ENCODE results near the gene GFRA4. TPM values are rescaled to one million over a fixed set of nuclear protein-coding genes. Genes with fewer than 3 reads are reported as not detected.

Gene GFRA4
- total and polyA plus RNA-seq, 2 experiments from 2014 or later, result not detected

- TF ChIP-seq EZH2 (IDR thresholded peaks at IDR 0.05; ENCODE audit: insufficient read depth, poor library complexity, severe bottlenecking), result no peak
- no peak for TF ChIP-seq EZH2phosphoT487 (IDR thresholded peaks at IDR 0.05; ENCODE audit: insufficient read depth, low read depth)
- no peak overlapping the region for H2AFZ ChIP-seq
- no peak overlapping the region for H3K9ac ChIP-seq
- H3K4me2 ChIP-seq (ENCODE audit: unreplicated experiment), result no peak overlapping the region
- H3K9me3 ChIP-seq (ENCODE audit: low read depth), result no peaks in the 10 kb centered on the region
- no peaks in the 10 kb centered on the region for H3K27me3 ChIP-seq (replicated peaks; ENCODE audit: insufficient read depth)
- DNase-seq, result no peak
- no peaks in the 10 kb centered on the region for H3F3A ChIP-seq (ENCODE audit: insufficient read depth)
- H3K4me3 ChIP-seq, result no peak overlapping the region
- no peak overlapping the region for H3K27ac ChIP-seq
- no peaks in the 10 kb centered on the region for H3K9me2 ChIP-seq (ENCODE audit: insufficient read depth)
- H3K36me3 ChIP-seq (ENCODE audit: low read depth), result no peaks in the 10 kb centered on the region
- H3K79me2 ChIP-seq (ENCODE audit: insufficient read depth), result no peaks in the 10 kb centered on the region
- H4K20me1 ChIP-seq (ENCODE audit: insufficient read depth), result no peaks in the 10 kb centered on the region
- in situ Hi-C loops (cut with MboI), result no loop called here
- WGBS, 2 experiments (ENCODE audit: low coverage in 1 of 2, low lambda C conversion rate in 2 of 2, missing lambda C conversion rate in 2 of 2), result 76% methylated on average over 7 of the region's 7 CpGs
- H3K4me1 ChIP-seq (ENCODE audit: insufficient read depth), result no peaks in the 10 kb centered on the region
These were observed 30.7 kb downstream of the GFRA4 start for GRCh38 chr20:3632311-3633004.

- no peak for DNase-seq
- no peaks in the 10 kb centered on the region for H3F3A ChIP-seq (ENCODE audit: insufficient read depth)
- H3K27me3 ChIP-seq (replicated peaks; ENCODE audit: insufficient read depth), result no peaks in the 10 kb centered on the region
- 87 to 95% methylated on average over 5 of the region's 5 CpGs for WGBS, 2 experiments (ENCODE audit: low coverage in 1 of 2, low lambda C conversion rate in 2 of 2, missing lambda C conversion rate in 2 of 2)
- H3K4me3 ChIP-seq, result no peak overlapping the region
- H4K20me1 ChIP-seq (ENCODE audit: insufficient read depth), result no peaks in the 10 kb centered on the region
- H2AFZ ChIP-seq, result no peak overlapping the region
- no peak for TF ChIP-seq EZH2phosphoT487 (IDR thresholded peaks at IDR 0.05; ENCODE audit: insufficient read depth, low read depth)
- no peak for TF ChIP-seq EZH2 (IDR thresholded peaks at IDR 0.05; ENCODE audit: insufficient read depth, poor library complexity, severe bottlenecking)
- H3K36me3 ChIP-seq (ENCODE audit: low read depth), result no peaks in the 10 kb centered on the region
- H3K4me2 ChIP-seq (ENCODE audit: unreplicated experiment), result no peak overlapping the region
- H3K79me2 ChIP-seq (ENCODE audit: insufficient read depth), result no peaks in the 10 kb centered on the region
- no peaks in the 10 kb centered on the region for H3K9me2 ChIP-seq (ENCODE audit: insufficient read depth)
- in situ Hi-C loops (cut with MboI), result no loop called here
- no peaks in the 10 kb centered on the region for H3K4me1 ChIP-seq (ENCODE audit: insufficient read depth)
- no peak overlapping the region for H3K27ac ChIP-seq
- no peak overlapping the region for H3K9ac ChIP-seq
- no peaks in the 10 kb centered on the region for H3K9me3 ChIP-seq (ENCODE audit: low read depth)
These were observed 31.7 kb downstream of the GFRA4 start for GRCh38 chr20:3631534-3631933.

- DNase-seq, result no peak
- no peak overlapping the region for H2AFZ ChIP-seq
- in situ Hi-C loops (cut with MboI), result no loop called here
- no peak overlapping the region for H3K9ac ChIP-seq
- H3K4me2 ChIP-seq (ENCODE audit: unreplicated experiment), result no peak overlapping the region
- H3K36me3 ChIP-seq (ENCODE audit: low read depth), result no peaks in the 10 kb centered on the region
- no peaks in the 10 kb centered on the region for H3K9me3 ChIP-seq (ENCODE audit: low read depth)
- H3K4me3 ChIP-seq, result no peak overlapping the region
- H3K9me2 ChIP-seq (ENCODE audit: insufficient read depth), result no peaks in the 10 kb centered on the region
- H3K79me2 ChIP-seq (ENCODE audit: insufficient read depth), result no peaks in the 10 kb centered on the region
- no peak for TF ChIP-seq EZH2 (IDR thresholded peaks at IDR 0.05; ENCODE audit: insufficient read depth, poor library complexity, severe bottlenecking)
- TF ChIP-seq EZH2phosphoT487 (IDR thresholded peaks at IDR 0.05; ENCODE audit: insufficient read depth, low read depth), result no peak
- WGBS, 2 experiments (ENCODE audit: low coverage in 1 of 2, low lambda C conversion rate in 2 of 2, missing lambda C conversion rate in 2 of 2), result 93 to 94% methylated on average over 8 of the region's 8 CpGs
- H3K27ac ChIP-seq, result no peak overlapping the region
- H4K20me1 ChIP-seq (ENCODE audit: insufficient read depth), result no peaks in the 10 kb centered on the region
- no peaks in the 10 kb centered on the region for H3F3A ChIP-seq (ENCODE audit: insufficient read depth)
- no peaks in the 10 kb centered on the region for H3K27me3 ChIP-seq (replicated peaks; ENCODE audit: insufficient read depth)
- no peaks in the 10 kb centered on the region for H3K4me1 ChIP-seq (ENCODE audit: insufficient read depth)
These were observed 32.8 kb downstream of the GFRA4 start for GRCh38 chr20:3630429-3630828.

GRCh38 chr20:3629893-3630292 is 33.3 kb downstream of the GFRA4 start:
- WGBS, 2 experiments (ENCODE audit: low coverage in 1 of 2, low lambda C conversion rate in 2 of 2, missing lambda C conversion rate in 2 of 2), result 73 to 75% methylated on average over 2 of the region's 2 CpGs
- no peak overlapping the region for H3K4me2 ChIP-seq (ENCODE audit: unreplicated experiment)
- no peaks in the 10 kb centered on the region for H4K20me1 ChIP-seq (ENCODE audit: insufficient read depth)
- H3K9ac ChIP-seq, result no peak overlapping the region
- H2AFZ ChIP-seq, result no peak overlapping the region
- H3K4me3 ChIP-seq, result no peak overlapping the region
- no peaks in the 10 kb centered on the region for H3K27me3 ChIP-seq (replicated peaks; ENCODE audit: insufficient read depth)
- H3K9me2 ChIP-seq (ENCODE audit: insufficient read depth), result no peaks in the 10 kb centered on the region
- no peak overlapping the region for H3K27ac ChIP-seq
- no peaks in the 10 kb centered on the region for H3K36me3 ChIP-seq (ENCODE audit: low read depth)
- in situ Hi-C loops (cut with MboI), result no loop called here
- no peaks in the 10 kb centered on the region for H3K9me3 ChIP-seq (ENCODE audit: low read depth)
- H3K79me2 ChIP-seq (ENCODE audit: insufficient read depth), result no peaks in the 10 kb centered on the region
- no peak for DNase-seq
- H3F3A ChIP-seq (ENCODE audit: insufficient read depth), result no peaks in the 10 kb centered on the region
- TF ChIP-seq EZH2phosphoT487 (IDR thresholded peaks at IDR 0.05; ENCODE audit: insufficient read depth, low read depth), result no peak
- no peaks in the 10 kb centered on the region for H3K4me1 ChIP-seq (ENCODE audit: insufficient read depth)
